Ovary (tissue), 9 donors: ENCODE data around the gene TAOK2. TPM values are rescaled to one million over a fixed set of nuclear protein-coding genes. Genes with fewer than 3 reads are reported as not detected.
A peak's percentile ranks its signal among the peaks of the same experiment; 100 is the strongest.

Source experiments
- DNase-seq, 5 donors: peaks; one replicate each; pipeline ENCODE4 v3.0.0-alpha.2; 2019 to 2020
- H3K27ac ChIP-seq, 2 donors: fragments of 200-600 bp; one replicate each; pipeline versions ENCODE4 v1.5.1 to v1.8.0; 2019 to 2022
- H3K27me3 ChIP-seq: fragments of 200-600 bp; one replicate; pipeline ENCODE4 v1.8.0; 2022
- H3K36me3 ChIP-seq: fragments of 200-600 bp; sonication (generic); one replicate; pipeline ENCODE4 v1.5.1; 2019
- H3K4me1 ChIP-seq: one replicate; pipeline ENCODE4 v1.8.1; 2013; ENCODE audit warnings: mild to moderate bottlenecking, moderate library complexity; ENCODE audit not compliant: insufficient read depth
- H3K4me3 ChIP-seq: fragments of 200-600 bp; sonication (generic); one replicate; pipeline ENCODE4 v1.5.1; 2017
- H3K9me3 ChIP-seq, 2 donors: fragments of 200-600 bp in 1 of 2; sonication (generic) in 1 of 2; one replicate each; pipeline versions ENCODE4 v1.5.1 to v1.8.1; 2013 to 2019; ENCODE audit warnings: mild to moderate bottlenecking in 1 of 2, moderate library complexity in 1 of 2
- CTCF ChIP-seq, 3 donors: fragments of 450-650 bp in 2 of 3; fragments of 200-600 bp in 1 of 3; IDR thresholded peaks; one replicate each; pipeline versions ENCODE4 v1.5.1 to v1.8.0; 2016 to 2022; ENCODE audit warnings: antibody characterized with exemption in 3 of 3, mild to moderate bottlenecking in 1 of 3
- EP300 ChIP-seq: sonication (generic); formaldehyde crosslinking; IDR thresholded peaks from one replicate; pipeline ENCODE4 v1.6.1; 2017; ENCODE audit warnings: antibody characterized with exemption
- POLR2A ChIP-seq: fragments of 450-650 bp; IDR thresholded peaks from one replicate; pipeline ENCODE4 v1.6.1; 2017; ENCODE audit warnings: antibody characterized with exemption, mild to moderate bottlenecking, moderate library complexity
- WGBS, 3 donors: extraction: QIAGEN DNeasy Blood & Tissue Kit in 1 of 3; methylation state at CpG; one replicate each; pipeline versions ENCODE4 v1.1.5 to v1.1.7; 2013 to 2017; 5-methylcytosine and 5-hydroxymethylcytosine counted together
- intact Hi-C, 4 donors: fragments of 100-400 bp; cut with DNase I; formaldehyde crosslinking; loops; one replicate each; pipeline versions ENCODE4 v1.11.0 to v1.15.1; 2022 to 2023
- polyA plus RNA-seq, 2 donors: library from polyadenylated mRNA; stranded (reverse); fragments of 200-250 nt in 1 of 2; fragments of 350-450 nt in 1 of 2; fragmentation: Illumina TruSeq in 1 of 2; extraction: RNeasy Lipid Tissue Mini Kit (QIAGEN cat#74804) in 1 of 2; gene quantifications; one replicate each; pipeline ENCODE4 v1.2.3, GENCODE V29; 2013 to 2014
- total RNA-seq, 7 donors: library from RNA; depleted of rRNA in 2 of 7; stranded (reverse); fragments of >200 nt in 2 of 7; fragmentation: NEBNext Ultra II Directional in 3 of 7; extraction: Animal tissue kit (Norgen Biotek cat#: 25700) in 3 of 7; gene quantifications; one replicate each; pipeline versions ENCODE4 v1.1.0 to v1.2.4, GENCODE V29; 2016 to 2023
- donor health status: DM: no; HTN: no; CAD: no; lungs with moderate emphysema.
- donor health status: DM: no; HTN: no; CAD: no.
- donor health status: Bipolar disorder and iron deficiency.
- donor health status: DM: yes; HTN: yes; CAD: no.
- donor health status: DM: no; HTN: no; CAD: no.
- donor health status: DM: yes; HTN: yes; CAD: no.

TAOK2 gene
- total and polyA plus RNA-seq, 9 donors, result 19.4 to 54.0 (median 39.1) TPM

- intact Hi-C loops, result no loop called here
- Histone ChIP-seq H3K9me3 (no peaks in the 10 kb centered on the region), H3K4me1 (peaks cover 3% of the 10 kb centered on the region), H3K4me3 (no peak overlapping the region), H3K27ac (no peak overlapping the region), H3K27me3 (no peaks in the 10 kb centered on the region), H3K36me3 (no peaks in the 10 kb centered on the region)
- DNase-seq, result peak in 1 of 5 donors; percentile 53
- WGBS, 3 donors, result 19 to 32% (median 25%) methylated on average over 7 of the region's 7 CpGs
- TF ChIP-seq CTCF (IDR thresholded peaks at IDR 0.05) (no peak), EP300 (no peak), POLR2A (no peak)
Observed at GRCh38 chr16:29992344-29992967, 18.8 kb downstream of the TAOK2 start.

DNA sequence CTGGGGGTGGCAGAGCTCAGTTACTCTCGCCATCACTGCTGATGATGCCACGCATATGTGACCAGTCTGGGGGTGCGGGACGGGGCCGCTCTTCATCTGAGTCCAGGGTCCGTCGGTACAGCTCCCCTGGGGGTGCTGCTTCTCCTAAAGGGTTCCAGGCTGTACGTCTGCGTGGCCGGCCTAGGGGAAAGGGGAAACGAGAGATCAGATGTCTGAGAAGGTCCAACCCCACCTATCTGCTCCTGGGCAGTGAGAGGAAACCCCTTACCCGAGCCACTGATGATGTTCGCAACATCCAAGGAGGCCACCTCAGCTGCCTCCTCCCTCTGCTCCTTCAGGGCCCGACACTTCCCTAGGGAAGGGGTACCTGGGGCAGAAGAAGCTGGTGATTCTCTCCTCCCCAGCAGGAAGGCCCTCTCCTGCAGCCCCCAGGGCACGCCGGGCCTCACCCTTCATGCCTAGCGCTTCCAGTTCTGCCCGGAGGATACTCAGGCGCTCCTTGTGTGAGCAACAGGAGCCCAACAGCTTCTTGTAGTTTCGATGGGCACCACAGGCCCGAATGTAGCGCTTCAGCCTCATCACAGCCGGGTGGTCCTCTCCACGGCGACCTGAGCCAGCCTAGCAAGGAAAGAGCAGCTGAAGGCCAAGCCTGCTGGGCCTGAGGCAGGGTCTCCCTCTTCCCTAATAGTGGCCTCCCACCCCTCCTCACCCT lies 19.7 kb downstream of the TAOK2 start:
- Histone ChIP-seq H3K4me3 (no peak overlapping the region), H3K36me3 (no peaks in the 10 kb centered on the region), H3K9me3 (no peaks in the 10 kb centered on the region), H3K4me1 (peaks cover 3% of the 10 kb centered on the region), H3K27me3 (no peaks in the 10 kb centered on the region), H3K27ac (no peak overlapping the region)
- DNase-seq, result peak in 1 of 5 donors; percentile 41
- intact Hi-C loops, result no loop called here
- TF ChIP-seq EP300 (no peak), POLR2A (no peak), CTCF (IDR thresholded peaks at IDR 0.05) (no peak)
- 82 to 87% (median 82%) methylated on average over 25 of the region's 25 CpGs for WGBS, 3 donors

- TF ChIP-seq CTCF (IDR thresholded peaks at IDR 0.05), result no peak
- TF ChIP-seq POLR2A, result no peak
- TF ChIP-seq EP300, result no peak
- Histone ChIP-seq H3K27ac (no peak overlapping the region), H3K4me1 (peaks cover 3% of the 10 kb centered on the region), H3K4me3 (no peak overlapping the region), H3K27me3 (no peaks in the 10 kb centered on the region), H3K36me3 (no peaks in the 10 kb centered on the region), H3K9me3 (no peaks in the 10 kb centered on the region)
- 85 to 90% (median 86%) methylated on average over 9 of the region's 9 CpGs for WGBS, 3 donors
- DNase-seq, result no peak
- intact Hi-C loops, result no loop called here
Observed at GRCh38 chr16:29993903-29994599, 20.4 kb downstream of the TAOK2 start.

DNA sequence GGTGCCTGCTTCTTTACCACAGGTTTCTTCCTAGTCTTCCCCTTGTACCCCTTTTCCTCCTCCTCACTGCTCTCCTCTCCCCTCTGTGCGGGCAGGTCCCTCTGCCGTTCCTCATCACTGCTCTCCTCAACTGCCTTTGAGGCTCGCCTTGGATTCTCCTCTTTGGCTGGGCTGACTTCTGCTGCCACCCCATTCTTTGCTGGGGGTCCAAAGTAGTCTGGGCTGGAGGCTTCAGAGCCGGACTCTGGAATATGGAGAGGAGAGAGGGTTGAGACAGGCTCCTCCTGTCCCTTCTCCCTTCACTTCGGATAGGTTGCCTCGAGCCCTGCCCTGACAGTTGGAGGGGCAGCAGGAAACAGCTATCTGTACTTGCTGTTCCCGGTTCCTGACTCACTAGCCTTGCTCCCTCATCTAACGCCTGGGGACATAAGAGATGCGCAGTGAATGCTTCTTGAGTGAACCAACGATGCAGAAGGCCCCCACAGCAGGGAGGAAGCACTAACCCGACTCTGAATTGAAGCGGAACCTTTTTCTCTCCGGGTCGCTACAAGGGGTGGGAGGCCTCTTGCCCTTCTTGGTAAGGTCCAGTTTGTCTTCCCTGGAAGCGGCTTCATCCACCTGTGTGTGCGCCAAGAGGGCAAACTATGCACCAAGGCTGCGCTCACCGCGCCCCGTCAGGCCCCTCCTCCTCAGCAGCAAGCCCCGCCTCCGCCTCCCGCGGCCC lies 21.1 kb downstream of the TAOK2 start:
- H3K4me1 ChIP-seq, result peaks cover 3% of the 10 kb centered on the region
- TF ChIP-seq CTCF (IDR thresholded peaks at IDR 0.05) (no peak), EP300 (no peak), POLR2A (no peak)
- H3K36me3 ChIP-seq, result no peaks in the 10 kb centered on the region
- WGBS, 3 donors, result 7 to 12% (median 8%) methylated on average over 19 to 24 of the region's 24 CpGs
- peak overlapping the region; percentile 51 for H3K4me3 ChIP-seq
- intact Hi-C loops, result no loop called here
- no peaks in the 10 kb centered on the region for H3K9me3 ChIP-seq
- DNase-seq, result peak in 4 of 5 donors; percentile 47 to 74 (median 60)
- peak overlapping the region; percentile 2 to 99 for H3K27ac ChIP-seq
- H3K27me3 ChIP-seq, result no peaks in the 10 kb centered on the region
